Endodermal cell (in vitro differentiated cells): ENCODE results near the gene NTRK3. TPM values are rescaled to one million over a fixed set of nuclear protein-coding genes. Genes with fewer than 3 reads are reported as not detected.

Experiments used
- DNase-seq: peaks from one replicate; pipeline ENCODE4 v3.0.0-alpha.2; 2017
- H3K27ac ChIP-seq: 2 replicates; pipeline ENCODE4 v1.5.1; 2013; ENCODE audit warnings: mild to moderate bottlenecking, low read depth, low read length, moderate library complexity
- H3K27me3 ChIP-seq: 2 replicates; pipeline ENCODE4 v1.6.1; 2013; ENCODE audit warnings: mild to moderate bottlenecking, low read length, moderate library complexity; ENCODE audit not compliant: insufficient read depth, control insufficient read depth, poor library complexity, severe bottlenecking
- H3K36me3 ChIP-seq: 2 replicates; pipeline ENCODE4 v1.7.0; 2013; ENCODE audit warnings: mild to moderate bottlenecking, low read length, moderate library complexity; ENCODE audit not compliant: control insufficient read depth, insufficient read depth
- H3K4me1 ChIP-seq: one replicate; pipeline ENCODE4 v1.7.0; 2013; ENCODE audit warnings: low read length; ENCODE audit not compliant: control insufficient read depth, insufficient read depth
- H3K4me3 ChIP-seq: 2 replicates; pipeline ENCODE4 v1.5.1; 2013; ENCODE audit warnings: mild to moderate bottlenecking, low read length, moderate library complexity
- H3K9ac ChIP-seq: 2 replicates; pipeline ENCODE4 v1.6.1; 2013; ENCODE audit warnings: mild to moderate bottlenecking, low read length, moderate library complexity; ENCODE audit not compliant: poor library complexity, severe bottlenecking; ENCODE audit errors: extremely low read depth
- H3K9me3 ChIP-seq: 2 replicates; pipeline ENCODE4 v1.6.1; 2013; ENCODE audit warnings: mild to moderate bottlenecking, low read length, moderate library complexity; ENCODE audit not compliant: control insufficient read depth
- H3K27ac Mint-ChIP-seq: 2 replicates; pipeline ENCODE4 v1.8.0; 2020; ENCODE audit warnings: mixed read lengths
- H3K27me3 Mint-ChIP-seq: 2 replicates; pipeline ENCODE4 v1.8.0; 2021; ENCODE audit warnings: mild to moderate bottlenecking, mixed read lengths; ENCODE audit not compliant: insufficient read depth
- H3K36me3 Mint-ChIP-seq: 2 replicates; pipeline ENCODE4 v1.8.0; 2020; ENCODE audit warnings: low read depth, mixed read lengths
- H3K4me1 Mint-ChIP-seq: 2 replicates; pipeline ENCODE4 v1.8.0; 2020; ENCODE audit warnings: mixed read lengths
- H3K4me3 Mint-ChIP-seq: 2 replicates; pipeline ENCODE4 v1.8.0; 2020; ENCODE audit warnings: mild to moderate bottlenecking, moderate library complexity, mixed read lengths
- H3K9me3 Mint-ChIP-seq: 2 replicates; pipeline ENCODE4 v1.8.0; 2020; ENCODE audit warnings: mild to moderate bottlenecking, mixed read lengths
- WGBS, 2 experiments: methylation state at CpG; one replicate each; pipeline versions ENCODE4 v1.1.5 to v1.1.7; 2013; ENCODE audit warnings: missing lambda C conversion rate in 2 of 2, mixed read lengths in 1 of 2; ENCODE audit not compliant: insufficient coverage in 1 of 2, insufficient read length in 1 of 2; 5-methylcytosine and 5-hydroxymethylcytosine counted together
- total RNA-seq, 2 donors: library from RNA; stranded (reverse); fragmentation: NEBNext Ultra II Directional in 1 of 2; extraction: Animal tissue kit (Norgen Biotek cat#: 25700) in 1 of 2; gene quantifications; 2 replicates in 1 of 2; 3 replicates in 1 of 2; pipeline ENCODE4 v1.2.1, GENCODE V29; 2021
- TF ChIP-seq, protein P1 (sequence below): fragments of 200-600 bp; sonication (generic); conservative IDR thresholded peaks from 2 replicates; pipeline ENCODE4 v1.5.0; 2021; ENCODE audit warnings: antibody characterized with exemption, mild to moderate bottlenecking

The NTRK3 gene
- total RNA-seq, 2 donors from 2014 or later, result 0.11 to 0.86 TPM

DNA sequence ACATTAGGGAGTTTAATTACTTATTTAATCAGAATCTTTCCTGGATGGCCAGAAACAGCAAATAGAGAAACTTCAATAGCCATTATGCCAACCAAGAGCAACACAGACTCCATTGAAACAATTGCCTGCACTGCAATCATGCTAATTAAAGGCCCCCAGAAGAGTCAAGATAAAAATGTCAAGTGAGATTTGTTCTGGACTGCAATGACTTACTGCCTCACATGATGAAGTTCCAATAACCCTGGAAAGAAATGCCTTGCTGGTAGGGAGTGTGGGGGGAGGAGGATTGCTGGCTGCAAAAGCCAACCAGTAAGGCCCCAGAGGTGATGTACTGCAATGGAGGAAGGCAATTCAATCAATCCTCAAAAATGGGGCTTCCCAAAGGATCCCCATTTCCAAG, 257.9 kb downstream of the NTRK3 start:
- H3K27ac Mint-ChIP-seq, result no peak overlapping the region
- TF ChIP-seq, protein P1, sequence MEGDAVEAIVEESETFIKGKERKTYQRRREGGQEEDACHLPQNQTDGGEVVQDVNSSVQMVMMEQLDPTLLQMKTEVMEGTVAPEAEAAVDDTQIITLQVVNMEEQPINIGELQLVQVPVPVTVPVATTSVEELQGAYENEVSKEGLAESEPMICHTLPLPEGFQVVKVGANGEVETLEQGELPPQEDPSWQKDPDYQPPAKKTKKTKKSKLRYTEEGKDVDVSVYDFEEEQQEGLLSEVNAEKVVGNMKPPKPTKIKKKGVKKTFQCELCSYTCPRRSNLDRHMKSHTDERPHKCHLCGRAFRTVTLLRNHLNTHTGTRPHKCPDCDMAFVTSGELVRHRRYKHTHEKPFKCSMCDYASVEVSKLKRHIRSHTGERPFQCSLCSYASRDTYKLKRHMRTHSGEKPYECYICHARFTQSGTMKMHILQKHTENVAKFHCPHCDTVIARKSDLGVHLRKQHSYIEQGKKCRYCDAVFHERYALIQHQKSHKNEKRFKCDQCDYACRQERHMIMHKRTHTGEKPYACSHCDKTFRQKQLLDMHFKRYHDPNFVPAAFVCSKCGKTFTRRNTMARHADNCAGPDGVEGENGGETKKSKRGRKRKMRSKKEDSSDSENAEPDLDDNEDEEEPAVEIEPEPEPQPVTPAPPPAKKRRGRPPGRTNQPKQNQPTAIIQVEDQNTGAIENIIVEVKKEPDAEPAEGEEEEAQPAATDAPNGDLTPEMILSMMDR, result no peak
- no peaks in the 10 kb centered on the region for H3K36me3 Mint-ChIP-seq

DNA sequence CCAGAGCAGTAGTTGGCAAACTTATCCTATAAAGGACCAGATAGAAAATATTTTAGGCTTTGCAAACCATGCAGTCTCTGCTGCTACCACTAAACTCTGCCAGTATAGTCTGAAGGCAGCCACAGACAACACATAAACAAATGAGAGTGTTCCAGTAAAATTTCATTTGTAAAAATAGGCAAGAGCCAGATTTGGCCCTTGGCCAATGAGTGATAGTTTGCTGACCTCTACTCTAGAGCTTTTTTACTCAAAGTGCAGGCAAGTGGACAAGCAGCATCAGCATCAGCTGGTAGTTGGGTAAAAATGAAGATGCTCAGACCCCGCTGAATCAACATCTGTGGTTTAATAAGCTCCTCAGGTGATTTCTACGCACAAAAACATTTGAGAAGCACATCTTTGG, 269.8 kb downstream of the NTRK3 start:
- Histone ChIP-seq H3K4me3 (no peak overlapping the region), H3K9ac (no peak overlapping the region), H3K27ac (no peak overlapping the region), H3K4me1 (no peaks in the 10 kb centered on the region), H3K27me3 (peaks cover 13% of the 10 kb centered on the region), H3K9me3 (no peaks in the 10 kb centered on the region), H3K36me3 (no peaks in the 10 kb centered on the region)
- no peak overlapping the region for H3K27ac Mint-ChIP-seq
- H3K4me3 Mint-ChIP-seq, result no peak overlapping the region
- no peaks in the 10 kb centered on the region for H3K4me1 Mint-ChIP-seq
- 100% methylated on average over 2 of the region's 2 CpGs for WGBS, 2 experiments
- no peaks in the 10 kb centered on the region for H3K9me3 Mint-ChIP-seq
- no peaks in the 10 kb centered on the region for H3K36me3 Mint-ChIP-seq
- H3K27me3 Mint-ChIP-seq, result peaks cover 9% of the 10 kb centered on the region
- TF ChIP-seq, protein P1, result no peak
- no peak for DNase-seq

More for the DNA sequence above, 257.9 kb downstream of the NTRK3 start:
- no peak overlapping the region for H3K27ac ChIP-seq
- no peaks in the 10 kb centered on the region for H3K36me3 ChIP-seq
- H3K9ac ChIP-seq, result no peak overlapping the region
- DNase-seq, result no peak
- peaks cover 10% of the 10 kb centered on the region for H3K9me3 ChIP-seq
- Mint-ChIP-seq H3K27me3 (peaks cover 2% of the 10 kb centered on the region), H3K4me3 (no peak overlapping the region), H3K4me1 (no peaks in the 10 kb centered on the region), H3K9me3 (no peaks in the 10 kb centered on the region)
- H3K4me1 ChIP-seq, result no peaks in the 10 kb centered on the region
- H3K27me3 ChIP-seq, result peaks cover 10% of the 10 kb centered on the region
- H3K4me3 ChIP-seq, result no peak overlapping the region

DNA sequence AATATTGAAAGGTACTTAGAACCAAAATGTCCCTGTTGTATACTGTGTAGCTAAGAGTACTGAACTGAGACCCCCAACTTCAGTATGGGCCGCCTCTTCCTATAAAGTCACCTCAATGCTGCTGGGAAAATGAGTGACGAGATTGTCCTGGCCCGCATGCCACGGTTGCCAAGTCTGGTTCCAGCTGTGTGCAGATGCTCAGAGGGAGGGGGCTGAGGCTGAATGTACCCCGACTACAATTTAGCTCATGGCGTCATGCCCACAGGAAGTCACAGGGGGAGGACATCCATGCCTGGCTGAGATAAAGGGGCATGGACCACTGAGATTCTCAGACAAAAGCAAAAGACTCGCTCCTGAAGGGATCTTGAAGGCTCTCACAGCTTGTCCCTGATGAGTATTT, 271.1 kb downstream of the NTRK3 start:
- Histone ChIP-seq H3K27ac (no peak overlapping the region), H3K4me3 (no peak overlapping the region), H3K9ac (no peak overlapping the region), H3K36me3 (no peaks in the 10 kb centered on the region), H3K9me3 (no peaks in the 10 kb centered on the region), H3K4me1 (no peaks in the 10 kb centered on the region), H3K27me3 (peaks cover 13% of the 10 kb centered on the region)
- DNase-seq, result no peak
- TF ChIP-seq, protein P1, result no peak
- peaks cover 9% of the 10 kb centered on the region for H3K27me3 Mint-ChIP-seq
- H3K4me3 Mint-ChIP-seq, result no peak overlapping the region
- no peak overlapping the region for H3K27ac Mint-ChIP-seq
- no peaks in the 10 kb centered on the region for H3K9me3 Mint-ChIP-seq
- WGBS, 2 experiments, result 82 to 92% methylated on average over 4 to 7 of the region's 7 CpGs
- H3K4me1 Mint-ChIP-seq, result no peaks in the 10 kb centered on the region
- no peaks in the 10 kb centered on the region for H3K36me3 Mint-ChIP-seq
